Type B pancreatic cell (in vitro differentiated cells): ENCODE measurements around the gene MRE11. TPM values are rescaled to one million over a fixed set of nuclear protein-coding genes. Genes with fewer than 3 reads are reported as not detected.

Source experiments
- DNase-seq: peaks from one replicate; pipeline ENCODE4 v3.0.0; 2021; ENCODE audit warnings: mixed read lengths; ENCODE audit not compliant: unreplicated experiment; ENCODE audit errors: extremely low spot score
- H3K27ac Mint-ChIP-seq: 2 replicates; pipeline ENCODE4 v1.8.0; 2021; ENCODE audit warnings: mild to moderate bottlenecking, mixed read lengths
- H3K27me3 Mint-ChIP-seq: 2 replicates; pipeline ENCODE4 v1.8.0; 2021; ENCODE audit warnings: mixed read lengths
- H3K36me3 Mint-ChIP-seq: 2 replicates; pipeline ENCODE4 v1.8.0; 2021; ENCODE audit warnings: mixed read lengths
- H3K4me1 Mint-ChIP-seq: one replicate; pipeline ENCODE4 v1.8.0; 2021; ENCODE audit warnings: mixed read lengths; ENCODE audit not compliant: unreplicated experiment
- H3K4me3 Mint-ChIP-seq: 2 replicates; pipeline ENCODE4 v1.8.0; 2021; ENCODE audit warnings: mild to moderate bottlenecking, mixed read lengths
- H3K9me3 Mint-ChIP-seq: 2 replicates; pipeline ENCODE4 v1.8.0; 2021; ENCODE audit warnings: mixed read lengths
- CTCF ChIP-seq: fragments of 200-600 bp; sonication (generic); conservative IDR thresholded peaks from 2 replicates; pipeline ENCODE4 v1.5.0; 2021; ENCODE audit warnings: antibody characterized with exemption, mild to moderate bottlenecking
- total RNA-seq: library from RNA; stranded (reverse); gene quantifications from 2 replicates; pipeline ENCODE4 v1.2.1, GENCODE V29; 2021; ENCODE audit warnings: low replicate concordance

Gene MRE11
- total RNA-seq, 1 donor from 2014 or later, result 37.6 TPM

- Mint-ChIP-seq H3K36me3 (peaks cover 20% of the 10 kb centered on the region), H3K27me3 (no peaks in the 10 kb centered on the region), H3K9me3 (no peaks in the 10 kb centered on the region), H3K4me3 (no peak overlapping the region), H3K4me1 (peaks cover 6% of the 10 kb centered on the region), H3K27ac (no peak overlapping the region)
- no peak for TF ChIP-seq CTCF
- DNase-seq, result no peak
Measured at GRCh38 chr11:94472916-94473799, 20.5 kb downstream of the MRE11 start.

- Mint-ChIP-seq H3K27me3 (no peaks in the 10 kb centered on the region), H3K36me3 (peaks cover 26% of the 10 kb centered on the region), H3K4me3 (no peak overlapping the region), H3K9me3 (no peaks in the 10 kb centered on the region), H3K27ac (no peak overlapping the region), H3K4me1 (no peaks in the 10 kb centered on the region)
- TF ChIP-seq CTCF, result no peak
- DNase-seq, result no peak
Measured at GRCh38 chr11:94469416-94469815, 24.2 kb downstream of the MRE11 start.

GRCh38 chr11:94459576-94459975 lies 34.1 kb downstream of the MRE11 start:
- Mint-ChIP-seq H3K4me1 (no peaks in the 10 kb centered on the region), H3K4me3 (no peak overlapping the region), H3K27me3 (no peaks in the 10 kb centered on the region), H3K36me3 (peaks cover 22% of the 10 kb centered on the region), H3K9me3 (no peaks in the 10 kb centered on the region), H3K27ac (no peak overlapping the region)
- DNase-seq, result no peak
- no peak for TF ChIP-seq CTCF

GRCh38 chr11:94457118-94458029 lies 36.3 kb downstream of the MRE11 start:
- H3K36me3 Mint-ChIP-seq, result peaks cover 15% of the 10 kb centered on the region
- H3K27me3 Mint-ChIP-seq, result no peaks in the 10 kb centered on the region
- DNase-seq, result no peak
- no peak for TF ChIP-seq CTCF
- H3K27ac Mint-ChIP-seq, result peak overlapping the region; percentile 74
- H3K4me1 Mint-ChIP-seq, result no peaks in the 10 kb centered on the region
- no peak overlapping the region for H3K4me3 Mint-ChIP-seq
- no peaks in the 10 kb centered on the region for H3K9me3 Mint-ChIP-seq

GRCh38 chr11:94455861-94456260 lies 37.8 kb downstream of the MRE11 start:
- Mint-ChIP-seq H3K27me3 (no peaks in the 10 kb centered on the region), H3K27ac (peak overlapping the region; percentile 74), H3K9me3 (no peaks in the 10 kb centered on the region), H3K4me3 (peak overlapping the region; percentile 73), H3K36me3 (peaks cover 11% of the 10 kb centered on the region), H3K4me1 (no peaks in the 10 kb centered on the region)
- no peak for DNase-seq
- no peak for TF ChIP-seq CTCF
